ENCODE data around the gene LMOD1. TPM values are rescaled to one million over a fixed set of nuclear protein-coding genes. Genes with fewer than 3 reads are reported as not detected.
A peak's percentile ranks its signal among the peaks of the same experiment; 100 is the strongest.

The LMOD1 gene
- total RNA-seq (not detected in 2 replicates), polyA plus RNA-seq (not detected in 2 replicates), polyA minus RNA-seq (not detected in 2 replicates)
- 0.98 TPM for total RNA-seq (2013)

- peaks cover 56% of the 10 kb centered on the region for H3K27me3 Mint-ChIP-seq
- no peaks in the 10 kb centered on the region for H3K79me2 ChIP-seq (ENCODE audit: control insufficient read depth, insufficient read depth, low read length)
- no peaks in the 10 kb centered on the region for H3K9me3 Mint-ChIP-seq (ENCODE audit: insufficient read depth)
- intact Hi-C loops (cut with micrococcal nuclease) = no loop called here
- WGBS (ENCODE audit: insufficient coverage) = 8% methylated on average over 26 of the region's 28 CpGs
- ChIA-PET POLR2A (no interaction called here), CTCF (interaction anchor here (0.9 kb wide), 1 partner anchor 69 kb away, joined by 6 read pairs; no protein-coding TSS in a partner anchor)
- peak; percentile 28 for DNase-seq
- ATAC-seq (ENCODE audit: low read depth) = no peak
- peaks cover 0 to 6% (median 0%) of the 10 kb centered on the region in 3 donors for H3K9me3 ChIP-seq (ENCODE audit: control extremely low read depth in 1 of 3, control insufficient read depth in 2 of 3, insufficient read depth in 1 of 3, low read length in 2 of 3)
- TF ChIP-seq CTCF (IDR thresholded peaks at IDR 0.05) = no peak
- TF ChIP-seq EZH2 (IDR thresholded peaks at IDR 0.05; ENCODE audit: borderline replicate concordance, insufficient read depth, low read depth, low read length, poor library complexity, severe bottlenecking) = no peak
- peaks cover 0 to 41% (median 31%) of the 10 kb centered on the region in 4 experiments for H3K27me3 ChIP-seq (replicated peaks in 1 of 4; ENCODE audit: control extremely low read depth in 1 of 4, control insufficient read depth in 3 of 4, insufficient read depth in 4 of 4, low read length in 3 of 4)
- peak within 1 kb of the TSS in 3 of 5 experiments; percentile 5 to 53 (median 12) for H3K4me3 ChIP-seq (ENCODE audit: control extremely low read depth in 1 of 5, extremely low read depth in 1 of 5, insufficient read depth in 1 of 5, low read depth in 2 of 5, low read length in 4 of 5)
- peaks cover 11% of the 10 kb centered on the region for H3K4me1 Mint-ChIP-seq
- peak within 1 kb of the TSS; percentile 68 for H3K4me2 ChIP-seq (replicated peaks; ENCODE audit: low read depth, low read length, poor library complexity, severe bottlenecking)
- no peak within 1 kb of the TSS for H3K27ac ChIP-seq (ENCODE audit: low read length in 2 of 2)
- no peaks in the 10 kb centered on the region for H3K36me3 ChIP-seq (replicated peaks in 1 of 2; ENCODE audit: control extremely low read depth in 1 of 2, control insufficient read depth in 1 of 2, extremely low read depth in 1 of 2, insufficient read depth in 2 of 2, low read length in 1 of 2)
- H3K4me1 ChIP-seq (ENCODE audit: control insufficient read depth in 2 of 2, insufficient read depth in 2 of 2, low read length in 2 of 2) = peaks cover 10 to 11% of the 10 kb centered on the region in 2 donors
- H2AFZ ChIP-seq (ENCODE audit: insufficient read depth, low read depth, low read length, poor library complexity, severe bottlenecking) = peak within 1 kb of the TSS; percentile 69
- H4K20me1 ChIP-seq (ENCODE audit: control insufficient read depth, insufficient read depth, low read length, poor library complexity, severe bottlenecking) = no peaks in the 10 kb centered on the region
- H3K9ac ChIP-seq (ENCODE audit: low read length) = peak within 1 kb of the TSS; percentile 39
- no peak within 1 kb of the TSS for H3K27ac Mint-ChIP-seq
- H3K4me3 Mint-ChIP-seq = peak within 1 kb of the TSS; percentile 77
These were observed at the start of gene LMOD1 for GRCh38 chr1:201946224-201946908. LMOD1 (minus strand) TSS chr1:201946548; CDS start chr1:201946340, 208 bp downstream.

DNA sequence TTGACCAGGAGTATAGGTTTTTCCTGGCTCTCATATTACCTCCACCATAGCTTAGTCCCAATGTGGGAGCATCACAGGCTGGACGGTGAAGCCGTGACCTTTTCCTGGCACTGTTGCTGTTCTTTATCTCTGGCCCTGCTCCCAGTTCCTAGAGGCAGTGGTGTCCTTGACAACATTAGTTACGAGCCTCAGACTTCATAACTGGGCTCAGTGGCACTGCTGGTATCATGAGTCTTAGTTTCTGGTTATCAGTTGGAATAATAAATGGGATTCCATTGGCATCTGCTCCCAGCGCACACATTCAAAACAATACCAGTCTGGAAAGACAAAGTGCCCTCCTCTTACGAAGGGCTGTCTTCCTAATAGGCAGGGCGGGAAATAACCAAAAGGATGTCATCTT lies 44.1 kb upstream of the LMOD1 start:
- CTCF ChIA-PET = no interaction called here

More for the DNA sequence above, 44.1 kb upstream of the LMOD1 start:
- TF ChIP-seq CTCF (IDR thresholded peaks at IDR 0.05) = no peak
- no peak for TF ChIP-seq EZH2 (IDR thresholded peaks at IDR 0.05; ENCODE audit: borderline replicate concordance, insufficient read depth, low read depth, low read length, poor library complexity, severe bottlenecking)
- Mint-ChIP-seq H3K27ac (no peak overlapping the region), H3K9me3 (ENCODE audit: insufficient read depth) (no peaks in the 10 kb centered on the region), H3K4me3 (no peak overlapping the region), H3K4me1 (peaks cover 4% of the 10 kb centered on the region), H3K27me3 (no peaks in the 10 kb centered on the region)
- H3K27ac ChIP-seq (ENCODE audit: low read length in 2 of 2) = no peak overlapping the region
- POLR2A ChIA-PET = no interaction called here
- no peaks in the 10 kb centered on the region for H3K27me3 ChIP-seq (replicated peaks in 1 of 4; ENCODE audit: control extremely low read depth in 1 of 4, control insufficient read depth in 3 of 4, insufficient read depth in 4 of 4, low read length in 3 of 4)
- no peak for ATAC-seq (ENCODE audit: low read depth)
- peaks cover 0 to 36% of the 10 kb centered on the region in 2 experiments for H3K36me3 ChIP-seq (replicated peaks in 1 of 2; ENCODE audit: control extremely low read depth in 1 of 2, control insufficient read depth in 1 of 2, extremely low read depth in 1 of 2, insufficient read depth in 2 of 2, low read length in 1 of 2)
- no peak overlapping the region for H3K9ac ChIP-seq (ENCODE audit: low read length)
- no peak overlapping the region for H3K4me2 ChIP-seq (replicated peaks; ENCODE audit: low read depth, low read length, poor library complexity, severe bottlenecking)
- H3K4me3 ChIP-seq (ENCODE audit: control extremely low read depth in 1 of 5, extremely low read depth in 1 of 5, insufficient read depth in 1 of 5, low read depth in 2 of 5, low read length in 4 of 5) = no peak overlapping the region
- intact Hi-C loops (cut with micrococcal nuclease) = no loop called here
- H3K4me1 ChIP-seq (ENCODE audit: control insufficient read depth in 2 of 2, insufficient read depth in 2 of 2, low read length in 2 of 2) = no peaks in the 10 kb centered on the region
- H2AFZ ChIP-seq (ENCODE audit: insufficient read depth, low read depth, low read length, poor library complexity, severe bottlenecking) = no peak overlapping the region
- DNase-seq = no peak
- H3K9me3 ChIP-seq (ENCODE audit: control extremely low read depth in 1 of 3, control insufficient read depth in 2 of 3, insufficient read depth in 1 of 3, low read length in 2 of 3) = no peaks in the 10 kb centered on the region
- no peaks in the 10 kb centered on the region for H4K20me1 ChIP-seq (ENCODE audit: control insufficient read depth, insufficient read depth, low read length, poor library complexity, severe bottlenecking)
- no peaks in the 10 kb centered on the region for H3K79me2 ChIP-seq (ENCODE audit: control insufficient read depth, insufficient read depth, low read length)
- 100% methylated on average over 2 of the region's 6 CpGs for WGBS (ENCODE audit: insufficient coverage)

Data from B cell (primary cell).